H9 (cell line): ENCODE measurements around the gene CTIF. TPM values are rescaled to one million over a fixed set of nuclear protein-coding genes. Genes with fewer than 3 reads are reported as not detected.

ENCODE experiments used
- DNase-seq: peaks from one replicate; pipeline ENCODE4 v3.0.0-alpha.2; 2017
- H2AFZ ChIP-seq: one replicate; pipeline ENCODE4 v1.6.1; 2013; ENCODE audit warnings: mild to moderate bottlenecking, low read length, control low read depth, moderate library complexity
- H2AK5ac ChIP-seq: 2 replicates; pipeline ENCODE4 v1.6.1; 2013; ENCODE audit warnings: low read length, control low read depth, mixed read lengths; ENCODE audit not compliant: insufficient read length
- H2BK120ac ChIP-seq: one replicate; pipeline ENCODE4 v1.6.1; 2013; ENCODE audit warnings: low read depth, mild to moderate bottlenecking, low read length, control low read depth, inconsistent platforms; ENCODE audit not compliant: poor library complexity, severe bottlenecking
- H2BK12ac ChIP-seq: 2 replicates; pipeline ENCODE4 v1.6.1; 2013; ENCODE audit warnings: low read length, control low read depth, mixed read lengths, low read depth; ENCODE audit not compliant: insufficient read length
- H2BK15ac ChIP-seq: 2 replicates; pipeline ENCODE4 v1.6.1; 2013; ENCODE audit warnings: low read depth, low read length, control low read depth
- H2BK20ac ChIP-seq: one replicate; pipeline ENCODE4 v1.6.1; 2013; ENCODE audit warnings: low read depth, mild to moderate bottlenecking, low read length, control low read depth, inconsistent platforms; ENCODE audit not compliant: poor library complexity, severe bottlenecking
- H2BK5ac ChIP-seq: 2 replicates; pipeline ENCODE4 v1.6.1; 2013; ENCODE audit warnings: low read length, control low read depth, mixed read lengths; ENCODE audit not compliant: insufficient read length
- H3K14ac ChIP-seq: 2 replicates; pipeline ENCODE4 v1.6.1; 2013; ENCODE audit warnings: low read length, control low read depth; ENCODE audit not compliant: insufficient read depth
- H3K18ac ChIP-seq: 2 replicates; pipeline ENCODE4 v1.6.1; 2013; ENCODE audit warnings: low read depth, mild to moderate bottlenecking, mixed read lengths, low read length, control low read depth; ENCODE audit not compliant: insufficient read length
- H3K23ac ChIP-seq: 2 replicates; pipeline ENCODE4 v1.6.1; 2013; ENCODE audit warnings: low read length, control low read depth, mixed read lengths, low read depth; ENCODE audit not compliant: insufficient read length
- H3K23me2 ChIP-seq: 2 replicates; pipeline ENCODE4 v1.6.1; 2013; ENCODE audit warnings: low read depth, mild to moderate bottlenecking, mixed read lengths, low read length, control low read depth; ENCODE audit not compliant: insufficient read length, poor library complexity, severe bottlenecking
- H3K27ac ChIP-seq: 2 replicates; pipeline ENCODE4 v1.5.1; 2013; ENCODE audit warnings: low read length, control low read depth, mixed read lengths, low read depth; ENCODE audit not compliant: insufficient read length
- H3K27me3 ChIP-seq: 2 replicates; pipeline ENCODE4 v1.6.1; 2013; ENCODE audit warnings: low read length, control low read depth, inconsistent platforms; ENCODE audit not compliant: insufficient read depth
- H3K4ac ChIP-seq: 2 replicates; pipeline ENCODE4 v1.6.1; 2013; ENCODE audit warnings: low read depth, mild to moderate bottlenecking, control low read depth, inconsistent platforms, low read length, moderate library complexity
- H3K4me1 ChIP-seq: 2 replicates; pipeline ENCODE4 v1.6.1; 2013; ENCODE audit warnings: low read length, control low read depth, inconsistent platforms; ENCODE audit not compliant: insufficient read depth
- H3K4me2 ChIP-seq: 2 replicates; pipeline ENCODE4 v1.6.1; 2013; ENCODE audit warnings: low read length, control low read depth, mixed read lengths; ENCODE audit not compliant: insufficient read length, insufficient read depth
- H3K56ac ChIP-seq: 2 replicates; pipeline ENCODE4 v1.6.1; 2013; ENCODE audit warnings: low read depth, mild to moderate bottlenecking, mixed read lengths, low read length, control low read depth; ENCODE audit not compliant: insufficient read length
- H3K79me1 ChIP-seq: 2 replicates; pipeline ENCODE4 v1.6.1; 2013; ENCODE audit warnings: low read depth, mild to moderate bottlenecking, moderate library complexity, low read length, control low read depth, inconsistent platforms; ENCODE audit not compliant: insufficient read depth, poor library complexity, severe bottlenecking
- H3K79me2 ChIP-seq: 2 replicates; pipeline ENCODE4 v1.6.1; 2013; ENCODE audit warnings: low read length, control low read depth, inconsistent platforms; ENCODE audit not compliant: insufficient read depth
- H3K9ac ChIP-seq: 2 replicates; pipeline ENCODE4 v1.6.1; 2013; ENCODE audit warnings: low read length, control low read depth, mixed read lengths; ENCODE audit not compliant: insufficient read length; ENCODE audit errors: extremely low read depth
- H3K9me3 ChIP-seq: one replicate; pipeline ENCODE4 v1.6.1; 2013; ENCODE audit warnings: low read depth, low read length, inconsistent platforms; ENCODE audit not compliant: control insufficient read depth
- H3T11ph ChIP-seq: one replicate; pipeline ENCODE4 v1.6.1; 2013; ENCODE audit warnings: mild to moderate bottlenecking, low read length, control low read depth, inconsistent platforms
- H4K20me1 ChIP-seq: one replicate; pipeline ENCODE4 v1.6.1; 2013; ENCODE audit not compliant: control insufficient read depth, insufficient read length, insufficient read depth
- H4K5ac ChIP-seq: 2 replicates; pipeline ENCODE4 v1.6.1; 2013; ENCODE audit warnings: low read depth, mild to moderate bottlenecking, mixed read lengths, low read length, control low read depth; ENCODE audit not compliant: insufficient read length
- H4K8ac ChIP-seq: replicated peaks from 2 replicates; pipeline ENCODE4 v1.6.1; 2013; ENCODE audit warnings: low read length, control low read depth, mixed read lengths, low read depth; ENCODE audit not compliant: insufficient read length
- H4K91ac ChIP-seq: 2 replicates; pipeline ENCODE4 v1.6.1; 2013; ENCODE audit warnings: low read depth, mild to moderate bottlenecking, moderate library complexity, mixed read lengths, low read length, control low read depth; ENCODE audit not compliant: insufficient read length
- H3K27ac Mint-ChIP-seq, 3 experiments: 2 replicates in 2 of 3; 3 replicates in 1 of 3; pipeline ENCODE4 v1.8.0; 2020 to 2021; ENCODE audit warnings: mixed read lengths in 3 of 3, mild to moderate bottlenecking in 1 of 3, moderate library complexity in 1 of 3
- H3K27me3 Mint-ChIP-seq: 2 replicates; pipeline ENCODE4 v1.8.0; 2021; ENCODE audit warnings: low read depth, mild to moderate bottlenecking, moderate library complexity, mixed read lengths
- H3K36me3 Mint-ChIP-seq, 3 experiments: 2 replicates in 2 of 3; 3 replicates in 1 of 3; pipeline ENCODE4 v1.8.0; 2020 to 2021; ENCODE audit warnings: low read depth in 3 of 3, mixed read lengths in 3 of 3; ENCODE audit not compliant: insufficient read depth in 1 of 3
- H3K4me1 Mint-ChIP-seq, 2 experiments: 2 replicates each; pipeline ENCODE4 v1.8.0; 2020; ENCODE audit warnings: mixed read lengths in 2 of 2
- H3K4me3 Mint-ChIP-seq, 2 experiments: 2 replicates in 1 of 2; 3 replicates in 1 of 2; pipeline ENCODE4 v1.8.0; 2020 to 2021; ENCODE audit warnings: mild to moderate bottlenecking in 2 of 2, mixed read lengths in 2 of 2, moderate library complexity in 1 of 2
- H3K9me3 Mint-ChIP-seq, 2 experiments: 2 replicates in 1 of 2; 3 replicates in 1 of 2; pipeline ENCODE4 v1.8.0; 2020; ENCODE audit warnings: mild to moderate bottlenecking in 2 of 2, mixed read lengths in 2 of 2, moderate library complexity in 1 of 2
- WGBS: extraction: QIAGEN DNeasy Blood & Tissue Kit; methylation state at CpG from one replicate; pipeline ENCODE4 v1.1.7; 2013; ENCODE audit warnings: missing lambda C conversion rate, low lambda C conversion rate, mixed read lengths; ENCODE audit not compliant: insufficient read length; ENCODE audit errors: extremely low coverage; 5-methylcytosine and 5-hydroxymethylcytosine counted together
- total RNA-seq: library from RNA; stranded (reverse); gene quantifications from 2 replicates; pipeline ENCODE4 v1.2.1, GENCODE V29; 2021
- TF ChIP-seq, protein P1 (sequence below): fragments of 200-600 bp; sonication (generic); conservative IDR thresholded peaks from 3 replicates; pipeline ENCODE4 v1.8.0; 2021; ENCODE audit warnings: antibody characterized with exemption, mild to moderate bottlenecking

The CTIF gene
- total RNA-seq, 1 experiment from 2014 or later = 15.8 TPM

- Histone ChIP-seq H3T11ph (no peak overlapping the region), H2AFZ (no peak overlapping the region), H3K79me2 (no peaks in the 10 kb centered on the region), H3K9me3 (no peaks in the 10 kb centered on the region), H2BK5ac (no peak overlapping the region), H3K23ac (no peak overlapping the region), H3K23me2 (no peaks in the 10 kb centered on the region), H2BK120ac (no peak overlapping the region), H3K18ac (no peak overlapping the region), H4K91ac (no peak overlapping the region), H2AK5ac (no peak overlapping the region), H3K4me2 (no peak overlapping the region), H3K9ac (no peak overlapping the region), H4K8ac (no peak overlapping the region), H3K14ac (no peak overlapping the region; the same call in 1 of the 2 replicates), H3K79me1 (no peaks in the 10 kb centered on the region), H3K56ac (no peak overlapping the region), H3K27me3 (no peaks in the 10 kb centered on the region), H3K27ac (no peak overlapping the region), H3K4me1 (no peaks in the 10 kb centered on the region), H2BK12ac (no peak overlapping the region), H3K4ac (no peak overlapping the region), H2BK15ac (no peak overlapping the region), H4K5ac (no peak overlapping the region), H2BK20ac (no peak overlapping the region), H4K20me1 (no peaks in the 10 kb centered on the region)
- TF ChIP-seq, protein P1, sequence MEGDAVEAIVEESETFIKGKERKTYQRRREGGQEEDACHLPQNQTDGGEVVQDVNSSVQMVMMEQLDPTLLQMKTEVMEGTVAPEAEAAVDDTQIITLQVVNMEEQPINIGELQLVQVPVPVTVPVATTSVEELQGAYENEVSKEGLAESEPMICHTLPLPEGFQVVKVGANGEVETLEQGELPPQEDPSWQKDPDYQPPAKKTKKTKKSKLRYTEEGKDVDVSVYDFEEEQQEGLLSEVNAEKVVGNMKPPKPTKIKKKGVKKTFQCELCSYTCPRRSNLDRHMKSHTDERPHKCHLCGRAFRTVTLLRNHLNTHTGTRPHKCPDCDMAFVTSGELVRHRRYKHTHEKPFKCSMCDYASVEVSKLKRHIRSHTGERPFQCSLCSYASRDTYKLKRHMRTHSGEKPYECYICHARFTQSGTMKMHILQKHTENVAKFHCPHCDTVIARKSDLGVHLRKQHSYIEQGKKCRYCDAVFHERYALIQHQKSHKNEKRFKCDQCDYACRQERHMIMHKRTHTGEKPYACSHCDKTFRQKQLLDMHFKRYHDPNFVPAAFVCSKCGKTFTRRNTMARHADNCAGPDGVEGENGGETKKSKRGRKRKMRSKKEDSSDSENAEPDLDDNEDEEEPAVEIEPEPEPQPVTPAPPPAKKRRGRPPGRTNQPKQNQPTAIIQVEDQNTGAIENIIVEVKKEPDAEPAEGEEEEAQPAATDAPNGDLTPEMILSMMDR = no peak
- no CpG with 5 or more reads among the region's 4 CpGs for WGBS
- no peak for DNase-seq
- Mint-ChIP-seq H3K27me3 (no peaks in the 10 kb centered on the region), H3K36me3 (no peaks in the 10 kb centered on the region; a peak in 1 of 7 replicates), H3K9me3 (no peaks in the 10 kb centered on the region), H3K4me3 (no peak overlapping the region), H3K4me1 (peaks cover 9 to 11% of the 10 kb centered on the region in 2 experiments), H3K27ac (peak overlapping the region in 1 of 3 experiments; percentile 16; a peak in 1 of 7 replicates)
These were observed 185.6 kb downstream of the CTIF start for GRCh38 chr18:48724442-48724841.
